RWPE1 (cell line): ENCODE measurements around the gene ZNF429.

ENCODE experiments used
- CTCF ChIA-PET: fragments of 350-600 bp; sonication (Branson Sonifier 250); formaldehyde crosslinking; extraction: SDS; loops from one replicate; lab custom pipeline; 2021; lab: Yijun Ruan, JAX
- POLR2A ChIA-PET: fragments of 400-600 bp; formaldehyde crosslinking; extraction: SDS; loops from one replicate; lab custom pipeline; 2020; ENCODE audit warnings: antibody characterized with exemption; ENCODE audit not compliant: low non-redundant PET; lab: Yijun Ruan, JAX
- DNase-seq: peaks from one replicate; pipeline ENCODE4 v3.0.0; 2012; ENCODE audit warnings: low spot score
- H3K27ac ChIP-seq: fragments of 450-650 bp; 2 replicates; pipeline ENCODE4 v1.5.1; 2017
- CTCF ChIP-seq: fragments of 450-650 bp; conservative IDR thresholded peaks from 2 replicates; pipeline ENCODE4 v1.5.1; 2017; ENCODE audit warnings: low read depth, mild to moderate bottlenecking

Gene ZNF429

GRCh38 chr19:21587549-21587948, 82.1 kb downstream of the ZNF429 start:
- TF ChIP-seq CTCF = no peak
- no peak overlapping the region for H3K27ac ChIP-seq
- no peak for DNase-seq
- ChIA-PET POLR2A (no interaction called here), CTCF (no interaction called here)

- no peak for DNase-seq
- no peak overlapping the region for H3K27ac ChIP-seq
- CTCF ChIA-PET = no interaction called here
- POLR2A ChIA-PET = no interaction called here
- TF ChIP-seq CTCF = no peak
Observed at GRCh38 chr19:21588065-21588601, 82.7 kb downstream of the ZNF429 start.

GRCh38 chr19:21590867-21591266, 85.5 kb downstream of the ZNF429 start:
- H3K27ac ChIP-seq = no peak overlapping the region
- DNase-seq = no peak
- ChIA-PET CTCF (interaction anchor here (1.1 kb wide), 1 partner anchor 11 kb away, joined by 4 read pairs; no protein-coding TSS in a partner anchor), POLR2A (no interaction called here)
- no peak for TF ChIP-seq CTCF

GRCh38 chr19:21593008-21593481, 87.6 kb downstream of the ZNF429 start:
- no peak overlapping the region for H3K27ac ChIP-seq
- CTCF ChIA-PET = no interaction called here
- no peak for DNase-seq
- no peak for TF ChIP-seq CTCF
- POLR2A ChIA-PET = no interaction called here

- CTCF ChIA-PET = no interaction called here
- POLR2A ChIA-PET = no interaction called here
- DNase-seq = no peak
- TF ChIP-seq CTCF = no peak
- no peak overlapping the region for H3K27ac ChIP-seq
Observed at GRCh38 chr19:21593502-21593901, 88.1 kb downstream of the ZNF429 start.

- ChIA-PET POLR2A (no interaction called here), CTCF (no interaction called here)
- H3K27ac ChIP-seq = no peak overlapping the region
- DNase-seq = no peak
- no peak for TF ChIP-seq CTCF
Observed at GRCh38 chr19:21593934-21594820, 88.8 kb downstream of the ZNF429 start.
